ENCODE results near the gene NBEA. TPM values are rescaled to one million over a fixed set of nuclear protein-coding genes. Genes with fewer than 3 reads are reported as not detected.

The NBEA gene
- total RNA-seq, 2 donors from 2014 or later, result 7.7 to 10.2 TPM

GRCh38 chr13:35213911-35214310 lies 271.8 kb downstream of the NBEA start:
- ATAC-seq (ENCODE audit: insufficient number of reproducible peaks, low FRiP score, low read depth), result no peak
- Histone ChIP-seq H3K4me1 (ENCODE audit: control insufficient read depth in 1 of 2, low read depth in 2 of 2) (no peaks in the 10 kb centered on the region), H3K27me3 (replicated peaks; ENCODE audit: insufficient read depth) (no peaks in the 10 kb centered on the region), H3K27ac (no peak overlapping the region), H3K4me3 (no peak overlapping the region), H3K9me3 (no peaks in the 10 kb centered on the region), H3K36me3 (no peaks in the 10 kb centered on the region)
- no peak for TF ChIP-seq CTCF (IDR thresholded peaks at IDR 0.05)
- DNase-seq (ENCODE audit: low spot score), result no peak

- no peak for ATAC-seq (ENCODE audit: insufficient number of reproducible peaks, low FRiP score, low read depth)
Measured at GRCh38 chr13:35216131-35216530, 274.1 kb downstream of the NBEA start.

GRCh38 chr13:35219021-35219420 lies 277.0 kb downstream of the NBEA start:
- Histone ChIP-seq H3K36me3 (no peaks in the 10 kb centered on the region), H3K27ac (no peak overlapping the region), H3K9me3 (no peaks in the 10 kb centered on the region), H3K4me1 (ENCODE audit: control insufficient read depth in 1 of 2, low read depth in 2 of 2) (no peaks in the 10 kb centered on the region), H3K27me3 (replicated peaks; ENCODE audit: insufficient read depth) (no peaks in the 10 kb centered on the region), H3K4me3 (no peak overlapping the region)
- ATAC-seq (ENCODE audit: insufficient number of reproducible peaks, low FRiP score, low read depth) (no peak), DNase-seq (ENCODE audit: low spot score) (no peak)
- no peak for TF ChIP-seq CTCF (IDR thresholded peaks at IDR 0.05)

More at GRCh38 chr13:35216131-35216530, 274.1 kb downstream of the NBEA start:
- Histone ChIP-seq H3K36me3 (no peaks in the 10 kb centered on the region), H3K4me3 (no peak overlapping the region), H3K9me3 (no peaks in the 10 kb centered on the region), H3K27me3 (replicated peaks; ENCODE audit: insufficient read depth) (no peaks in the 10 kb centered on the region), H3K27ac (no peak overlapping the region), H3K4me1 (ENCODE audit: control insufficient read depth in 1 of 2, low read depth in 2 of 2) (no peaks in the 10 kb centered on the region)
- TF ChIP-seq CTCF (IDR thresholded peaks at IDR 0.05), result no peak
- DNase-seq (ENCODE audit: low spot score), result no peak

DNA sequence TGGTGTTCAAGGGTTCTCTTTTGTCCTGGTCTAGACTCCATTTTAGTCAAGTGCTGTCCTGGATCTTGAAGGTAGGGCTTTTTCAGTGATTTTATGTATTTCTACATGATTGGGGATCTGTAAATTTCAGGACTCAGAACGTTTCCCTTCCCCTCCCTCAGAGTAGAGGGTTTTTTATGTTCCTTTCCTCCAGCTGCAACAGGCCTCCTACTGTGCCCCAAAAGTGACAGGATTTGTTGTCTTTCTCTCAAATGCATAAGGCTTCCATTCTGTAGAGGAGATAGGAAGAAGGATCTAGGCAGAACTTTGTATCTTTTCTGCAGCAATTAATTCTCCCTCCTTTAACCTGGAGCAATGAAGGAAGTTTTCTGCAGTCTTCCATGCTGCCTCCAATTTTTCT lies 283.1 kb downstream of the NBEA start:
- Histone ChIP-seq H3K9me3 (no peaks in the 10 kb centered on the region), H3K36me3 (no peaks in the 10 kb centered on the region), H3K27me3 (replicated peaks; ENCODE audit: insufficient read depth) (no peaks in the 10 kb centered on the region), H3K4me1 (ENCODE audit: control insufficient read depth in 1 of 2, low read depth in 2 of 2) (no peaks in the 10 kb centered on the region), H3K4me3 (no peak overlapping the region), H3K27ac (no peak overlapping the region)
- ATAC-seq (ENCODE audit: insufficient number of reproducible peaks, low FRiP score, low read depth), result no peak
- TF ChIP-seq CTCF (IDR thresholded peaks at IDR 0.05), result no peak
- DNase-seq (ENCODE audit: low spot score), result no peak

DNA sequence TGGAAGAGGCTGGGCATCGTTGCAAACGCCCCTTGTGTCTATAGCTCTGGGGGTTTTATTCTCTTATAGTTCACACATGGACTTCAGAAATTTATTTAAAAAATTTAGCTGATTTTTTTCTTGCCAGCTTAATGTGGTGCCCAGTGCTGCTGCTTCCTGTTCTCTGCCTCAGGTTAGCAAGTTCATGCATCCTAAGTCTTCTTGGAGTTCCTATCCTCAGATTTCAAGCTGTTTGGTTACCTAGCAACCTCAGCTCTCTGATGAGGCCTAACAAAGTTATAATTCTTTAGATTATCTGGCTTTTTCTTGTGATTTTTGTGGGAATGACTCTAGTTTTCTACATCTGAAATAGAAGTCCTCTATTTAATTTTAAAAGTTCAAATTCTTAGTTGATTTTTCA lies 283.5 kb downstream of the NBEA start:
- Histone ChIP-seq H3K4me1 (ENCODE audit: control insufficient read depth in 1 of 2, low read depth in 2 of 2) (no peaks in the 10 kb centered on the region), H3K36me3 (no peaks in the 10 kb centered on the region), H3K27ac (no peak overlapping the region), H3K4me3 (no peak overlapping the region), H3K9me3 (no peaks in the 10 kb centered on the region), H3K27me3 (replicated peaks; ENCODE audit: insufficient read depth) (no peaks in the 10 kb centered on the region)
- no peak for TF ChIP-seq CTCF (IDR thresholded peaks at IDR 0.05)
- DNase-seq (ENCODE audit: low spot score) (no peak), ATAC-seq (ENCODE audit: insufficient number of reproducible peaks, low FRiP score, low read depth) (no peak)

Data from thoracic aorta (tissue), 2 donors.